Fibroblast of skin of back (primary cell): ENCODE data around the gene MAN2A2.
"Not testable (repeated sequence)": the region's sequence is repeated elsewhere in the genome, so short reads cannot be mapped to it uniquely, and the experiment has no call there.

Experiments
- DNase-seq: peaks from one replicate; pipeline ENCODE4 v3.0.0-alpha.2; 2013

Gene MAN2A2

GRCh38 chr15:90871716-90872485 is 31.2 kb upstream of the MAN2A2 start:
- DNase-seq = no peak

- DNase-seq = peak; percentile 86
These were observed 30.5 kb upstream of the MAN2A2 start for GRCh38 chr15:90872486-90873184.

GRCh38 chr15:90873488-90873997 is 29.6 kb upstream of the MAN2A2 start:
- DNase-seq = no peak

- DNase-seq = no peak
These were observed 29.0 kb upstream of the MAN2A2 start for GRCh38 chr15:90873998-90874605.

GRCh38 chr15:90874986-90875385 is 28.1 kb upstream of the MAN2A2 start:
- DNase-seq = not testable (repeated sequence)

GRCh38 chr15:90875549-90875981 is 27.5 kb upstream of the MAN2A2 start:
- DNase-seq = no peak

- no peak for DNase-seq
These were observed 27.1 kb upstream of the MAN2A2 start for GRCh38 chr15:90876046-90876445.

DNA sequence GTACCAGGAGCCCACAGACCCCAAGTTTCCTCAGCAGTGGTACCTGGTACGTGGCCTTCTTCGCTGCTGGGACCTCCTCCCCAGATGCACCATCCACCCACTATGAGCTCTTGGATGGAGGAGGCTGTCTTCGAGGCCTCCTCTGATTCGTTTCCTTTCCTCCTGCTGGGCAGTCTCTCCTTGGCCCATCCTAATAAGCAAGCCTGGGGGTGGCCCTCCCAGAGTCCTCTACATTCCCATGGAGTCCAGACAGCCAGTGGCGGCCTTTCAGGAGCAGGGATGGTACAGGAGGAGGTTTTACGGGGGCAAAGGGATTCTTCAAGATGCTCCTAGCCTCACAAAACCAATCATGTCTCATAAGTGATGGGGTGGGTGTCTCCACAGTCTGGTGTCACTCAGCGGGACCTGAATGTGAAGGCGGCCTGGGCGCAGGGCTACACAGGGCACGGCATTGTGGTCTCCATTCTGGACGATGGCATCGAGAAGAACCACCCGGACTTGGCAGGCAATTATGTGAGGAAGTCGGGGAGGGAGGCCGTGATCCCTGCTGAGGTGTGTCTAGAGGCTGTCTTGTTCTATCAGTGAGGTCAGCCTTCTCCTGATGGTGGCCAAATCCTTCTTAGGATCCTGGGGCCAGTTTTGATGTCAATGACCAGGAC is 26.5 kb upstream of the MAN2A2 start:
- DNase-seq = no peak

DNA sequence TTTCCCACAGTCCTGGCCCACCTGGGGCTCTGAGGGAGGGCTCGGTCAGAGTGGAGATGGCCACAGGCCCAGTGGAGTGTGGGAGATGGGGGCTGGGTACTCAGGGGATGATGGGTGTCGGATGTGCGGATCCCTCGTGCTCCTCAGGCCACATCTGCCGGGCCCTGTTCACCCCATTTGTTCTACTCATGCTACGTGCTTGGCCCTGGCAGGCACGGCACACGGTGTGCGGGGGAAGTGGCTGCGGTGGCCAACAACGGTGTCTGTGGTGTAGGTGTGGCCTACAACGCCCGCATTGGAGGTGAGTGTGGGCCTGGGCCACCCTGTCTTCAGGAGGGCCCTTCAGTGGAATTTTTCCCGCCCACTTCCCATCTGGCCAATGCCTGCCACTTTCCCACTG is 25.8 kb upstream of the MAN2A2 start:
- no peak for DNase-seq

DNA sequence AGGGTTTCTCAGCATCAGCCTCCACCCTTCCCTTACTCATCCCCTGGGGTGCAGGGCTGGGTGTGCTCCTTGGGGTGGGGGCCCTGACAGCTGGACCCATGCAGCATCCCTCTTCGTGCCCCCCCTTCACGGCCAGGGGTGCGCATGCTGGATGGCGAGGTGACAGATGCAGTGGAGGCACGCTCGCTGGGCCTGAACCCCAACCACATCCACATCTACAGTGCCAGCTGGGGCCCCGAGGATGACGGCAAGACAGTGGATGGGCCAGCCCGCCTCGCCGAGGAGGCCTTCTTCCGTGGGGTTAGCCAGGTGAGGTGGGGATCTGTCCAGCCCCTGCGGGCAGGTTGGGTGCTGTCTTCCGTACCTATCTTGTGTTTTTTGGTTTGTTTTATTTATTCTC is 25.1 kb upstream of the MAN2A2 start:
- DNase-seq = no peak

- no peak for DNase-seq
These were observed 24.4 kb upstream of the MAN2A2 start for GRCh38 chr15:90878660-90879059.

GRCh38 chr15:90879730-90880366 is 23.3 kb upstream of the MAN2A2 start:
- DNase-seq = no peak

DNA sequence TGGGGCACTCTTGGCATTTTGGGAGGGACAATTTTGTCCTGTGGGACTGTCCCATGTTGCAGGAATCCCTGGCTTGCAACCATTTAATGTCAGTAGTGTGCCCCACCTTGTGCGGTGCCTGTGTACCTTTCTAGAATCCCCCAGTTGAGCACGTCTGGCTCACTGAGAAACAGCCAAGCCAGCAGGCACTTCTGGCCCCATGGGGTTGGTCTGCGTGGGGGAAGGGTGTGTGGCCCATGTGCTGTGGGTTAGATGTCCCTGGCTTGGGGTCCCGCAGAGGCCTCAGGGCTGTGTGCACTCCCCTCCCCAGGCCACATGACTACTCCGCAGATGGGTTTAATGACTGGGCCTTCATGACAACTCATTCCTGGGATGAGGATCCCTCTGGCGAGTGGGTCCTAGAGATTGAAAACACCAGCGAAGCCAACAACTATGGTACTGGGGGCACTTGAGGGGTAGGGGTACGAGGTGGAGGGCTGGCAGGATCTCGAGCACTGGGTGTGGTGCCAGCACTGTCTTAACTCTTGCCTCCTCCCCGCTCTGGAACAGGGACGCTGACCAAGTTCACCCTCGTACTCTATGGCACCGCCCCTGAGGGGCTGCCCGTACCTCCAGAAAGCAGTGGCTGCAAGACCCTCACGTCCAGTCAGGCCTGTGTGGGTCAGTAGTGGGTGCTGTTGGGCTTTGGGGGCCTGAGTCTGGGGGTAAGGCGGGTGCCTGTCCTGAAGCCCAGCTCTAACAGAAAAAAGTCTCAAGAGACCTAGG is 22.5 kb upstream of the MAN2A2 start:
- no peak for DNase-seq

DNA sequence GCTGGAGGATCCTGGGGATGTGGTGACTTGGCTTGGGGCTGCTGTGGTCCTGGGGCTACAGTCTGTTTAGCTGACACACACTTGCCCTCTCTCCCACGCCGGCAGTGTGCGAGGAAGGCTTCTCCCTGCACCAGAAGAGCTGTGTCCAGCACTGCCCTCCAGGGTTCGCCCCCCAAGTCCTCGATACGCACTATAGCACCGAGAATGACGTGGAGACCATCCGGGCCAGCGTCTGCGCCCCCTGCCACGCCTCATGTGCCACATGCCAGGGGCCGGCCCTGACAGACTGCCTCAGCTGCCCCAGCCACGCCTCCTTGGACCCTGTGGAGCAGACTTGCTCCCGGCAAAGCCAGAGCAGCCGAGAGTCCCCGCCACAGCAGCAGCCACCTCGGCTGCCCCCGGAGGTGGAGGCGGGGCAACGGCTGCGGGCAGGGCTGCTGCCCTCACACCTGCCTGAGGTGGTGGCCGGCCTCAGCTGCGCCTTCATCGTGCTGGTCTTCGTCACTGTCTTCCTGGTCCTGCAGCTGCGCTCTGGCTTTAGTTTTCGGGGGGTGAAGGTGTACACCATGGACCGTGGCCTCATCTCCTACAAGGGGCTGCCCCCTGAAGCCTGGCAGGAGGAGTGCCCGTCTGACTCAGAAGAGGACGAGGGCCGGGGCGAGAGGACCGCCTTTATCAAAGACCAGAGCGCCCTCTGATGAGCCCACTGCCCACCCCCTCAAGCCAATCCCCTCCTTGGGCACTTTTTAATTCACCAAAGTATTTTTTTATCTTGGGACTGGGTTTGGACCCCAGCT is 21.7 kb upstream of the MAN2A2 start:
- no peak for DNase-seq

DNA sequence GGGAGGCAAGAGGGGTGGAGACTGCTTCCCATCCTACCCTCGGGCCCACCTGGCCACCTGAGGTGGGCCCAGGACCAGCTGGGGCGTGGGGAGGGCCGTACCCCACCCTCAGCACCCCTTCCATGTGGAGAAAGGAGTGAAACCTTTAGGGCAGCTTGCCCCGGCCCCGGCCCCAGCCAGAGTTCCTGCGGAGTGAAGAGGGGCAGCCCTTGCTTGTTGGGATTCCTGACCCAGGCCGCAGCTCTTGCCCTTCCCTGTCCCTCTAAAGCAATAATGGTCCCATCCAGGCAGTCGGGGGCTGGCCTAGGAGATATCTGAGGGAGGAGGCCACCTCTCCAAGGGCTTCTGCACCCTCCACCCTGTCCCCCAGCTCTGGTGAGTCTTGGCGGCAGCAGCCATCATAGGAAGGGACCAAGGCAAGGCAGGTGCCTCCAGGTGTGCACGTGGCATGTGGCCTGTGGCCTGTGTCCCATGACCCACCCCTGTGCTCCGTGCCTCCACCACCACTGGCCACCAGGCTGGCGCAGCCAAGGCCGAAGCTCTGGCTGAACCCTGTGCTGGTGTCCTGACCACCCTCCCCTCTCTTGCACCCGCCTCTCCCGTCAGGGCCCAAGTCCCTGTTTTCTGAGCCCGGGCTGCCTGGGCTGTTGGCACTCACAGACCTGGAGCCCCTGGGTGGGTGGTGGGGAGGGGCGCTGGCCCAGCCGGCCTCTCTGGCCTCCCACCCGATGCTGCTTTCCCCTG is 21.0 kb upstream of the MAN2A2 start:
- DNase-seq = no peak

- no peak for DNase-seq
These were observed 20.1 kb upstream of the MAN2A2 start for GRCh38 chr15:90882781-90883525.

DNA sequence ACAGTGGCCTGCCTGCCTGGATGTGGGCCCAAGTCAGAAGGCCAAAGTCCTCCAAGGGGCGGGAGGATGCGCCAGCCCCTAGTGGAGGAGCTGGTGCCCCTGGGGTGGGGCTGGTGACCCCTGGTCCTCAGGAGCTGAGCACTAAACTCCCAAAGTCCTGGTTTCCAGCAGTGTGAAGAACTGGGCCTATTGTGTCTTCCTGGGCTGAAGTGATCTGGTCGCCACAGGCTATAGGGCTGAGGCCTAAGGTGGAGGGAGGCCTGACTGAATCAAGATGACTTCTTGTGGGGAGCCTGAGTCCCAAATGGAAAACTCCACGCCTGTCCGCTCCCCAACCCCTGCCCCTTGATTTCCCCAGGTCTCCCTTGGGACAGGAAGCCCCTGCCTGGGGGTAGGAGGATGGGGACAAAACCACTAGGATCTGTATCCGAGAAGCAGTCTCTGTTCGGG is 19.6 kb upstream of the MAN2A2 start:
- DNase-seq = no peak

- DNase-seq = peak; percentile 64
These were observed 19.0 kb upstream of the MAN2A2 start, which contains the start of gene FES for GRCh38 chr15:90883976-90884718. FES (plus strand) TSS chr15:90884504; CDS start chr15:90885046, 542 bp downstream.
